ENCODE results near the gene PDGFA. TPM values are rescaled to one million over a fixed set of nuclear protein-coding genes. Genes with fewer than 3 reads are reported as not detected.

PDGFA gene
- 2.5 and 13.1 TPM in 2 replicates for total RNA-seq

GRCh38 chr7:519484-520390, at the start of gene PDGFA:
TSS of gene PDGFA (minus strand) at chr7:519846. CDS start at chr7:519001, 845 bp downstream.

Other genes with a start within 250 kb of the PDGFA start
- not detected in 2 replicates for gene FOXL3, start 229.7 kb downstream of the PDGFA start, total RNA-seq
- 20.2 and 23.2 TPM in 2 replicates for gene DNAAF5, start 206.9 kb upstream of the PDGFA start, total RNA-seq
- gene PRKAR1B, start 207.4 kb upstream of the PDGFA start, total RNA-seq: 9.2 and 17.4 TPM in 2 replicates

All from smooth muscle cell of trachea (primary cell).